GM21723 (cell line): ENCODE measurements around the gene TSKS.

ENCODE experiments used
- ATAC-seq: cut with Tn5 transposase; IDR thresholded peaks from one replicate; pipeline ENCODE4 v1.9.1; 2021; ENCODE audit warnings: mild to moderate bottlenecking, moderate library complexity; ENCODE audit not compliant: unreplicated experiment

Gene TSKS

GRCh38 chr19:49718991-49719390 lies 44.1 kb downstream of the TSKS start:
- no peak for ATAC-seq

- ATAC-seq, result no peak
Observed at GRCh38 chr19:49718511-49718910, 44.6 kb downstream of the TSKS start.

DNA sequence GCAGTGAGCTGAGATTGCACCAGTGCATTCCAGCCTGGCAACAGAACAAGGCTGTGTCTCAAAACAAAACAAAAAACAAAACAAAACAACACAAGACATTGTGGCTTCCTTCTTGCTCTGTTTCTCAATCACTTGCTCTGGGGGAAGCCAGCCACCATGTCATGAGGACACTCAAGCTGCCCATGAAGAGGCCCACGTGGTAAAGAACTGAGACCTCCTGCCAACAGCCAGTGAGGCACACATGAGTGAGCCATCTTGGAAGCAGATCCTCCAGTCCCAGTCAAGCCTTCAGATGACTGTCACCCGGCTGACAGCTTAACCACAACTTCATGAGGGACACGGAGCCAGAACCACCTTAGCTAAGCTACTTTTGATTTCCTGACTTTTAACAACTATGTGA lies 47.0 kb downstream of the TSKS start:
- no peak for ATAC-seq

DNA sequence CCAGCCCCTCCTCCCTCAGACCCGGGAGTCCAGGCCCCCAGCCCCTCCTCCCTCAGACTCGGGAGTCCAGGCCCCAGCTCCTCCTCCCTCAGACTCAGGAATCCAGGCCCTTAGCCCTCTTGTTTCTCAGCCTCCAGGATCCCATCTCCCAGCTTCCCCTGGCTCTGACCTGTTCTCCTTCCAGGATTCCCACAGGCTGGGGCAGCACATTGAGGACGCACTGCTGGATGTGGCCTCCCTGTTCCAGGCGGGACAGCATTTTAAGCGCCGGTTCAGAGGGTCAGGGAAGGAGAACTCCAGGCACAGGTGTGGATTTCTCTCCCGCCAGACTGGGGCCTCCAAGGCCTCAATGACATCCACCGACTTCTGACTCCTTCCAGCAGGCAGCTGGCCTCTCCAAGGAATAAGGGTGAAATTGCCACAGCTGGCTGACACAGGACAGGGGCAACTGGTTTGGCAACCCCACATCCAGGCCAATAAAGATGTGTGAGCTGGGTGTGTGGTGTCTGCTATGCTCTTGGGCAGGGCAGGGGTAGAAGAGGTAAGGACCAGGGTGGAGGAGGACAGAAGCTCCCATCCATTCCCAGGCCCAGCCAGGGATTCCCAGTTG lies 49.8 kb downstream of the TSKS start:
- ATAC-seq, result no peak

GRCh38 chr19:49712397-49712859 lies 50.7 kb downstream of the TSKS start:
- no peak for ATAC-seq

GRCh38 chr19:49710372-49710951 lies 52.6 kb downstream of the TSKS start:
- ATAC-seq, result no peak

DNA sequence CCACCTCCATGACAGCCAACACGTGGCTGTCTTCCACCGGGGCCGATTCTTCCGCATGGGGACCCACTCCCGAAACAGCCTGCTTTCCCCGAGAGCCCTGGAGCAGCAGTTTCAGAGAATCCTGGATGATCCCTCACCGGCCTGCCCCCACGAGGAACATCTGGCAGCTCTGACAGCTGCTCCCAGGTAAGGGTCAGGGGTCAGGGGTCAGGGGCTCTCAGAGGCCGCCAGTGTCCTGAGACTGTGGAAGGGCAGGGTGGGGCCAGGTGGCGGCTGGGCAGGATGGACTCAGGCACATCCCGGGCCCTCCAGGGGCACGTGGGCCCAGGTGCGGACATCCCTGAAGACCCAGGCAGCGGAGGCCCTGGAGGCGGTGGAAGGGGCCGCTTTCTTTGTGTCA lies 57.2 kb downstream of the TSKS start:
- ATAC-seq, result no peak

DNA sequence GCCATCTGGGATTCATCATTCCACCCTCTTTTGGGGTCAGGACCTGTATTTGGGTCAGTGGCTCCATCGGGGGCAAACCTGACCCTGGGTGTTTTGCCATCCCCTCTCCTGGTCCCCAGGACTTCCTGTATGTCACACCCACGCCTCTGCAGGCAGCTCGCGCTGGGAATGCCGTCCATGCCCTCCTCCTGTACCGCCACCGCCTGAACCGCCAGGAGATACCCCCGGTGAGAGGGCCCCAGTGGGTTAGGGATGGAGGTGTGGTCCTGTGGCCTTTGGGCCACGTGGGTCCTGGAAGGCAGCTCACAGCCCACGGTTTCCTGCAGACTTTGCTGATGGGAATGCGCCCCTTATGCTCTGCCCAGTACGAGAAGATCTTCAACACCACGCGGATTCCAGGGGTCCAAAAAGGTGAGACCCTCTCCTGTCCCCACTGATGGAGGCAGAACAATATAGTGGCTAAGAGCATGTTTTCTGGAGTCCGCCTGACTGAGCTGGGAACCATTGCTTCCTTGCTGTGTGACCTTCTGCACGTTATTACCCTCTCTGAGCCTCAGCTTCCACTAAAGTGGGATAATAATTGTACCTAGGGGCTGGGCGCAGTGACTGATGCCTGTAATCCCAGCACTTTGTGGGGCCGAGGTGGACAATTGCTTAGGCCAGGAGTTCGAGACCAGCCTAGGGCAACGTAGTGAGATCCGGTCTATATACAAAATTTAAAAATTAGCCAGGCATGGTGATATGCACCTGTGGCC lies 58.0 kb downstream of the TSKS start:
- ATAC-seq, result no peak

- ATAC-seq, result no peak
Observed at GRCh38 chr19:49701271-49701786, 61.8 kb downstream of the TSKS start.

DNA sequence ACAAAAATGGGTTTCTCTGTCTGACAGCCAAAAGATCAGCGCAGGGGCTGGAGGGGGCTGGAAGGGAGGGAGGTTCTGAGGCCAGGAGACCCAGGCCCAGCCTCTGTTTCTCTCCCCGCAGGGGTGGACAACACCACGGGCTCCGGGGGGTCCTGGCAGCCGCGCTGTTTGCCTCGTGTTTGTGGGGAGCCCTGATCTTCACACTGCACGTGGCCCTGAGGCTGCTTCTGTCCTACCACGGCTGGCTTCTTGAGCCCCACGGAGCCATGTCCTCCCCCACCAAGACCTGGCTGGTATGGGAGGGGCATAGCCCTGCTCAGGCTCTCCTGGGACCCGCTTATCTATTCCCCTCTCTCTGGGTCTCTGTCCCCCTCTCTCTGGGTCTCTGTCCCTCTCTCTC lies 62.5 kb downstream of the TSKS start:
- ATAC-seq, result no peak

DNA sequence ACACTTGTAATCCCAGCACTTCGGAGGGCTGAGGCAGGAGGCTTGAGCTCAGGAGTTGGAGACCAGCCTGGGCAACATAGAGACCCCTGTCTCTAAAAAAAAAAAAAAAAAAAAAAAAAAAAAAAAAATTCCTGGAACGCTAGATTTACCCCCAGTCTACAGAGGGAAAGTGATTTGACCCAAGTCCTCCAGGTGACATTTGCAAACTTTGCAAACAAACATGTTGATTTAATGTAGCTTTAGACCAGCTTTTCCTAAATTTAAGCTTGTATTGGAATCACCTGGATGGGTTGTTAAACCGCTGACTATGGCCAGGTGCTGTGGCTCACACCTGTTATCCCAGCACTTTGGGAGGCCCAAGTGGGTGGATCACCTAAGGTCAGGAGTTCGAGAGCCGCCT lies 63.7 kb downstream of the TSKS start:
- no peak for ATAC-seq

GRCh38 chr19:49696865-49697264 lies 66.2 kb downstream of the TSKS start:
- ATAC-seq, result no peak

DNA sequence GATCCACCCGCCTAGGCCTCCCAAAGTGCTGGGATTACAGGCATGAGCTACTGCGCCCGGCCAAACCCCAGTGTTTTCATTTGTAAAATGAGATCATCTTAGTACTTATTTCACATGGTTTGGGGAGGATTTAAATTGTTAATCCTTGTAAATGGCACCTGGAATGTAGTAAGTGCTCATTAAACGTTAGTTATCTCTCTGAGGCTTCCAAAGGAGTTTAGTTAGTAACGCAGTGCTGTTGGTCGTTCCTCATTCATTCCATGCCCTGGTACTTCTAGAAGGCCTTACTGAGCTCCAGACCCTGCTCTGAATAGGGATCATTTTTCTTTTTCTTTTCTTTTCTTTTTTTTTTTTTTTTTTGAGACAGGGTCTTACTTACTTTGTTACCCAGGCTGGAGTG lies 67.0 kb downstream of the TSKS start:
- no peak for ATAC-seq

- no peak for ATAC-seq
Observed at GRCh38 chr19:49692147-49692506, 71.0 kb downstream of the TSKS start.

- no peak for ATAC-seq
Observed at GRCh38 chr19:49691243-49692146, 71.6 kb downstream of the TSKS start.

DNA sequence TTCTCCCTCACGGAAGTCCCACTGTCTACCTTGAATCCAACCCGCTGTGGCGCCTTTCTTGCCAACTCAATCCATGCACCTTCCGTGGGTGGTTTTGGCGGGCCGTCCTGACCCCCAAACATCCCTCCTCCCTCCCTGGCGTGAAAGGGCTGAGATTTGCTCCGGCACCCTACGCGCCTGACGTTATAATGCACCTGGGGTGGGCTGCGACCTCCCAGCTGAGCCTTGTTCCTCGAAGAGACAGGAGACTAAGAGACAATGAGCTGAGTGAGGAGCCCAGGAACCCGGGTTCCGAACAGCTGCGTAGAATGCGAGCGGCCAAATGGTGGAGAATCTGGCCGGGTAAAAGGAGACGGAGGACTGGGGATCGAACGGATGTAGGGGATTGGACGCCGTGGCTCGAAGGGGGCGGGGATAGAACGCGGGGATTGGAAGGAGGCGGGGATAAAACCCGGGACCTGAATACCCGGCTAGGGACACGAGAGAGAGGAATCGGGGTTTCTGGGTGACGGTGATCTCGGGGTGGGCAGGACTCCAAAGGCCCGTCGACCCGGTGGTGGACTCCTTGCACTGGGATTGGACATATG lies 72.4 kb downstream of the TSKS start, which contains the start of gene CPT1C:
TSS of gene CPT1C (plus strand) at position 461 of the 587 bp plus-strand sequence. CDS start 1,137 bp downstream, outside the sequence.
- no peak for ATAC-seq

GRCh38 chr19:49690079-49690655 lies 72.9 kb downstream of the TSKS start:
- no peak for ATAC-seq
